CD14-positive monocyte (primary cell): ENCODE results near the gene VANGL1. TPM values are rescaled to one million over a fixed set of nuclear protein-coding genes. Genes with fewer than 3 reads are reported as not detected.

Experiments
- DNase-seq, 3 donors: peaks; one replicate each; pipeline ENCODE4 v3.0.0-alpha.2; 2011 to 2022
- H2AFZ ChIP-seq: 2 replicates; pipeline ENCODE4 v1.6.0; 2012; ENCODE audit warnings: mild to moderate bottlenecking, low read depth, low read length, inconsistent platforms; ENCODE audit not compliant: insufficient read depth, poor library complexity, severe bottlenecking
- H3K27ac ChIP-seq, 2 donors: 1 replicate in 1 of 2; 2 replicates in 1 of 2; pipeline ENCODE4 v1.5.1; 2012 to 2013; ENCODE audit warnings: low read length in 2 of 2, control low read depth in 1 of 2, inconsistent platforms in 1 of 2, low read depth in 1 of 2, mild to moderate bottlenecking in 1 of 2
- H3K27me3 ChIP-seq, 2 donors: one replicate each; pipeline versions ENCODE4 v1.6.0 to v1.6.1; 2011 to 2013; ENCODE audit warnings: low read length in 2 of 2; ENCODE audit not compliant: control insufficient read depth in 2 of 2, insufficient read depth in 2 of 2
- H3K36me3 ChIP-seq, 2 donors: replicated peaks in 1 of 2; 1 replicate in 1 of 2; 2 replicates in 1 of 2; pipeline versions ENCODE4 v1.5.1 to v1.6.1; 2012 to 2013; ENCODE audit warnings: low read length in 2 of 2, control low read depth in 1 of 2, inconsistent platforms in 1 of 2, mild to moderate bottlenecking in 1 of 2; ENCODE audit not compliant: insufficient read depth in 2 of 2, control insufficient read depth in 1 of 2
- H3K4me1 ChIP-seq, 2 donors: 1 replicate in 1 of 2; 2 replicates in 1 of 2; pipeline versions ENCODE4 v1.5.1 to v1.6.1; 2012 to 2013; ENCODE audit warnings: low read length in 2 of 2, control low read depth in 1 of 2, inconsistent platforms in 1 of 2, mild to moderate bottlenecking in 1 of 2, moderate library complexity in 1 of 2; ENCODE audit not compliant: insufficient read depth in 2 of 2, control insufficient read depth in 1 of 2
- H3K4me2 ChIP-seq: replicated peaks from 2 replicates; pipeline ENCODE3; 2012; ENCODE audit warnings: low read length, moderate library complexity, mild to moderate bottlenecking; ENCODE audit not compliant: poor library complexity, severe bottlenecking; ENCODE audit errors: extremely low read depth
- H3K4me3 ChIP-seq, 3 experiments: fragments of 200-600 bp in 1 of 3; sonication (generic) in 1 of 3; replicated peaks in 1 of 3; 1 replicate in 2 of 3; 2 replicates in 1 of 3; pipeline ENCODE4 v1.5.1; 2011 to 2013; ENCODE audit warnings: low read length in 3 of 3, mild to moderate bottlenecking in 3 of 3, control low read depth in 2 of 3, low read depth in 2 of 3, inconsistent platforms in 1 of 3, moderate library complexity in 1 of 3
- H3K79me2 ChIP-seq: 2 replicates; pipeline ENCODE4 v1.6.0; 2012; ENCODE audit warnings: mild to moderate bottlenecking, control low read depth, inconsistent platforms, low read length, moderate library complexity; ENCODE audit not compliant: insufficient read depth
- H3K9ac ChIP-seq: 2 replicates; pipeline ENCODE4 v1.6.0; 2017; ENCODE audit warnings: low read length, mild to moderate bottlenecking; ENCODE audit not compliant: insufficient read depth, poor library complexity, severe bottlenecking
- H3K9me3 ChIP-seq, 2 donors: replicated peaks in 1 of 2; 1 replicate in 1 of 2; 2 replicates in 1 of 2; pipeline versions ENCODE4 v1.5.1 to v1.6.1; 2012 to 2013; ENCODE audit warnings: low read length in 2 of 2, control low read depth in 1 of 2; ENCODE audit not compliant: control insufficient read depth in 1 of 2, insufficient read depth in 1 of 2
- H4K20me1 ChIP-seq: 2 replicates; pipeline ENCODE4 v1.6.0; 2012; ENCODE audit warnings: mild to moderate bottlenecking, low read length, control low read depth, moderate library complexity; ENCODE audit not compliant: insufficient read depth
- H3K27ac Mint-ChIP-seq, 7 donors: one replicate each; pipeline ENCODE4 v1.8.0; 2020; ENCODE audit warnings: mild to moderate bottlenecking in 7 of 7, mixed read lengths in 7 of 7, moderate library complexity in 6 of 7, inconsistent platforms in 2 of 7
- H3K27me3 Mint-ChIP-seq, 3 donors: one replicate each; pipeline ENCODE4 v1.8.0; 2021 to 2022; ENCODE audit warnings: low read depth in 3 of 3, mild to moderate bottlenecking in 3 of 3, mixed read lengths in 3 of 3, moderate library complexity in 3 of 3, inconsistent platforms in 1 of 3
- H3K36me3 Mint-ChIP-seq, 2 donors: one replicate each; pipeline ENCODE4 v1.8.0; 2020; ENCODE audit warnings: mixed read lengths in 2 of 2, inconsistent platforms in 1 of 2, mild to moderate bottlenecking in 1 of 2
- H3K4me1 Mint-ChIP-seq: one replicate; pipeline ENCODE4 v1.8.0; 2020; ENCODE audit warnings: mild to moderate bottlenecking, mixed read lengths
- H3K4me3 Mint-ChIP-seq, 2 donors: one replicate each; pipeline ENCODE4 v1.8.0; 2020; ENCODE audit warnings: mild to moderate bottlenecking in 2 of 2, mixed read lengths in 2 of 2, moderate library complexity in 1 of 2
- H3K9me3 Mint-ChIP-seq, 7 donors: one replicate each; pipeline ENCODE4 v1.8.0; 2020 to 2022; ENCODE audit warnings: mixed read lengths in 7 of 7, mild to moderate bottlenecking in 6 of 7, moderate library complexity in 6 of 7, inconsistent platforms in 2 of 7
- CTCF ChIP-seq: fragments of 200-600 bp; IDR thresholded peaks from one replicate; pipeline ENCODE4 v1.8.0; 2022; ENCODE audit warnings: antibody characterized with exemption, mild to moderate bottlenecking
- WGBS: methylation state at CpG from one replicate; pipeline ENCODE4 v1.1.5; 2013; ENCODE audit warnings: missing lambda C conversion rate; ENCODE audit not compliant: insufficient coverage; 5-methylcytosine and 5-hydroxymethylcytosine counted together
- intact Hi-C, 2 donors: fragments of 100-400 bp; cut with micrococcal nuclease; formaldehyde crosslinking; loops; one replicate each; pipeline versions ENCODE4 v1.15.0 to v1.15.1; 2023
- polyA plus RNA-seq, 3 donors: library from polyadenylated mRNA; depleted of rRNA in 1 of 3; unstranded in 2 of 3; stranded (reverse) in 1 of 3; fragments of 300-500 nt in 2 of 3; fragments of >200 nt in 1 of 3; fragmentation: Illumina TruSeq in 2 of 3; gene quantifications; 1 replicate in 2 of 3; 2 replicates in 1 of 3; pipeline ENCODE4 v1.2.3, GENCODE V29; 2012 to 2021

VANGL1 gene
- polyA plus RNA-seq, 3 donors = 0.67 to 2.0 (median 1.3) TPM

GRCh38 chr1:115658646-115659045 lies 16.9 kb downstream of the VANGL1 start:
- H3K4me2 ChIP-seq = no peak overlapping the region
- no peaks in the 10 kb centered on the region for H3K27me3 ChIP-seq
- H3K36me3 ChIP-seq = peaks cover 1 to 33% of the 10 kb centered on the region in 2 donors
- no peak for DNase-seq
- no peak overlapping the region for H2AFZ ChIP-seq
- TF ChIP-seq CTCF = no peak
- H3K27ac Mint-ChIP-seq = no peak overlapping the region
- H3K9me3 ChIP-seq = peaks cover 0 to 4% of the 10 kb centered on the region in 2 donors
- peaks cover 0 to 6% of the 10 kb centered on the region in 2 donors for H3K4me1 ChIP-seq
- H3K9me3 Mint-ChIP-seq = peaks cover 0 to 5% (median 0%) of the 10 kb centered on the region in 7 donors
- H3K4me3 ChIP-seq = no peak overlapping the region
- peaks cover 0 to 2% (median 0%) of the 10 kb centered on the region in 3 donors for H3K27me3 Mint-ChIP-seq
- H4K20me1 ChIP-seq = no peaks in the 10 kb centered on the region
- WGBS = no CpG with 5 or more reads among the region's 1 CpG
- intact Hi-C loops = no loop called here
- no peak overlapping the region for H3K4me3 Mint-ChIP-seq
- H3K9ac ChIP-seq = no peak overlapping the region
- H3K36me3 Mint-ChIP-seq = peaks cover 13 to 16% of the 10 kb centered on the region in 2 donors
- no peaks in the 10 kb centered on the region for H3K79me2 ChIP-seq
- peaks cover 13% of the 10 kb centered on the region for H3K4me1 Mint-ChIP-seq
- no peak overlapping the region for H3K27ac ChIP-seq

GRCh38 chr1:115660151-115660550 lies 18.4 kb downstream of the VANGL1 start:
- intact Hi-C loops = no loop called here

More at GRCh38 chr1:115660151-115660550, 18.4 kb downstream of the VANGL1 start:
- Histone ChIP-seq H2AFZ (no peak overlapping the region), H4K20me1 (no peaks in the 10 kb centered on the region), H3K9me3 (peaks cover 0 to 4% of the 10 kb centered on the region in 2 donors), H3K27me3 (no peaks in the 10 kb centered on the region), H3K4me3 (no peak overlapping the region), H3K4me2 (no peak overlapping the region), H3K4me1 (no peaks in the 10 kb centered on the region), H3K27ac (no peak overlapping the region), H3K36me3 (peaks cover 14 to 48% of the 10 kb centered on the region in 2 donors), H3K79me2 (no peaks in the 10 kb centered on the region), H3K9ac (no peak overlapping the region)
- peaks cover 0 to 2% (median 0%) of the 10 kb centered on the region in 3 donors for H3K27me3 Mint-ChIP-seq
- peaks cover 0 to 5% (median 0%) of the 10 kb centered on the region in 7 donors for H3K9me3 Mint-ChIP-seq
- 96% methylated on average over 4 of the region's 5 CpGs for WGBS
- no peak for TF ChIP-seq CTCF
- peaks cover 19 to 20% of the 10 kb centered on the region in 2 donors for H3K36me3 Mint-ChIP-seq
- H3K27ac Mint-ChIP-seq = no peak overlapping the region
- no peak for DNase-seq
- H3K4me1 Mint-ChIP-seq = peaks cover 2% of the 10 kb centered on the region
- no peak overlapping the region for H3K4me3 Mint-ChIP-seq
